Central memory CD4-positive, alpha-beta T cell (primary cell): Measurements from ENCODE around the gene PPP2R2C.

ENCODE experiments used
- DNase-seq: peaks from one replicate; pipeline ENCODE4 v3.0.0; 2022

The PPP2R2C gene

GRCh38 chr4:6493658-6494304 lies 21.4 kb upstream of the PPP2R2C start:
- no peak for DNase-seq

GRCh38 chr4:6492861-6493657 lies 20.6 kb upstream of the PPP2R2C start:
- DNase-seq = no peak

- DNase-seq = no peak
Observed at GRCh38 chr4:6492027-6492590, 19.7 kb upstream of the PPP2R2C start.

GRCh38 chr4:6491235-6491634 lies 18.8 kb upstream of the PPP2R2C start:
- no peak for DNase-seq

- DNase-seq = no peak
Observed at GRCh38 chr4:6489927-6490326, 17.5 kb upstream of the PPP2R2C start.

GRCh38 chr4:6487466-6487865 lies 15.1 kb upstream of the PPP2R2C start:
- DNase-seq = no peak

GRCh38 chr4:6480534-6481088 lies 8.2 kb upstream of the PPP2R2C start:
- no peak for DNase-seq

GRCh38 chr4:6478546-6479220 lies 6.3 kb upstream of the PPP2R2C start:
- DNase-seq = no peak

GRCh38 chr4:6476893-6477292 lies 4.5 kb upstream of the PPP2R2C start:
- DNase-seq = no peak

GRCh38 chr4:6475492-6476020 lies 3.1 kb upstream of the PPP2R2C start:
- no peak for DNase-seq

GRCh38 chr4:6474705-6475457 lies 2.5 kb upstream of the PPP2R2C start:
- no peak for DNase-seq

- DNase-seq = no peak
Observed at GRCh38 chr4:6474053-6474568, 1.7 kb upstream of the PPP2R2C start.

GRCh38 chr4:6473264-6474052 lies 1.0 kb upstream of the PPP2R2C start:
- DNase-seq = no peak

- DNase-seq = no peak
Observed at GRCh38 chr4:6472008-6472386, 417 bp downstream of the PPP2R2C start.

GRCh38 chr4:6471307-6472007 lies 957 bp downstream of the PPP2R2C start:
- DNase-seq = no peak

- DNase-seq = no peak
Observed at GRCh38 chr4:6470502-6471306, 1.7 kb downstream of the PPP2R2C start.

GRCh38 chr4:6469898-6470501 lies 2.4 kb downstream of the PPP2R2C start:
- DNase-seq = no peak

GRCh38 chr4:6469144-6469543 lies 3.3 kb downstream of the PPP2R2C start:
- DNase-seq = no peak

GRCh38 chr4:6468376-6468775 lies 4.0 kb downstream of the PPP2R2C start:
- no peak for DNase-seq
